ENCODE measurements around the gene ALDH1A2.
"Not testable (repeated sequence)": the region's sequence is repeated elsewhere in the genome, so short reads cannot be mapped to it uniquely, and the experiment has no call there.

Gene ALDH1A2

GRCh38 chr15:58046467-58046866 is 19.0 kb downstream of the ALDH1A2 start:
- DNase-seq (ENCODE audit: insufficient read length, low spot score) = no peak
- no peak for FAIRE-seq
- TF ChIP-seq PAX5 (IDR thresholded peaks at IDR 0.05; ENCODE audit: insufficient read depth, low read length, severe bottlenecking) (no peak), TAF1 (IDR thresholded peaks at IDR 0.05; ENCODE audit: low read depth, low read length) (no peak), POLR2A (IDR thresholded peaks at IDR 0.05; ENCODE audit: low read depth, low read length) (no peak), POLR2AphosphoS5 (IDR thresholded peaks at IDR 0.05; ENCODE audit: low read depth, low read length) (no peak), SPI1 (IDR thresholded peaks at IDR 0.05; ENCODE audit: low read depth, low read length) (no peak), POU2F2 (IDR thresholded peaks at IDR 0.05; ENCODE audit: low read depth, low read length) (no peak)

DNA sequence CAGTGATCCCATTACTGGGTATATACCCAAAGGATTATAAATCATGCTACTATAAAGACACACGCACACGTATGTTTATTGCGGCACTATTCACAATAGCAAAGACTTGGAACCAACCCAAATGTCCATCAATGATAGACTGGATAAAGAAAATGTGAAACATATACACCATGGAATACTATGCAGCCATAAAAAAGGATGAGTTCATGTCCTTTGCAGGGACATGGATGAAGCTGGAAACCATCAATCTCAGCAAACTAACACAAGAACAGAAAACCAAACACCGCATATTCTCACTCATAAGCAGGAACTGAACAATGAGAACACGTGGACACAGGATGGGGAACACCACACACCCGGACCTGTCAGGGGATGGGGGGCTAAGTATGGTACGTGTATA is 20.1 kb downstream of the ALDH1A2 start:
- not testable (repeated sequence) for FAIRE-seq; DNase-seq (ENCODE audit: insufficient read length, low spot score)

- no peak for TF ChIP-seq POLR2A (IDR thresholded peaks at IDR 0.05; ENCODE audit: low read depth, low read length)
- no peak for TF ChIP-seq PAX5 (IDR thresholded peaks at IDR 0.05; ENCODE audit: insufficient read depth, low read length, severe bottlenecking)
- no peak for TF ChIP-seq TAF1 (IDR thresholded peaks at IDR 0.05; ENCODE audit: low read depth, low read length)
- TF ChIP-seq SPI1 (IDR thresholded peaks at IDR 0.05; ENCODE audit: low read depth, low read length) = no peak
- TF ChIP-seq POLR2AphosphoS5 (IDR thresholded peaks at IDR 0.05; ENCODE audit: low read depth, low read length) = no peak
- TF ChIP-seq POU2F2 (IDR thresholded peaks at IDR 0.05; ENCODE audit: low read depth, low read length) = no peak
- no peak for DNase-seq (ENCODE audit: insufficient read length, low spot score)
- no peak for FAIRE-seq
Observed at GRCh38 chr15:58044551-58044950, 21.0 kb downstream of the ALDH1A2 start.

- TF ChIP-seq SPI1 (IDR thresholded peaks at IDR 0.05; ENCODE audit: low read depth, low read length) = no peak
- TF ChIP-seq POLR2AphosphoS5 (IDR thresholded peaks at IDR 0.05; ENCODE audit: low read depth, low read length) = no peak
- no peak for TF ChIP-seq PAX5 (IDR thresholded peaks at IDR 0.05; ENCODE audit: insufficient read depth, low read length, severe bottlenecking)
- TF ChIP-seq POLR2A (IDR thresholded peaks at IDR 0.05; ENCODE audit: low read depth, low read length) = no peak
- no peak for TF ChIP-seq POU2F2 (IDR thresholded peaks at IDR 0.05; ENCODE audit: low read depth, low read length)
- no peak for TF ChIP-seq TAF1 (IDR thresholded peaks at IDR 0.05; ENCODE audit: low read depth, low read length)
- FAIRE-seq = no peak
Observed at GRCh38 chr15:58043192-58043903, 22.2 kb downstream of the ALDH1A2 start.

GRCh38 chr15:58042006-58042405 is 23.5 kb downstream of the ALDH1A2 start:
- no peak for FAIRE-seq
- DNase-seq (ENCODE audit: insufficient read length, low spot score) = no peak
- no peak for TF ChIP-seq SPI1 (IDR thresholded peaks at IDR 0.05; ENCODE audit: low read depth, low read length)
- TF ChIP-seq POLR2A (IDR thresholded peaks at IDR 0.05; ENCODE audit: low read depth, low read length) = no peak
- no peak for TF ChIP-seq PAX5 (IDR thresholded peaks at IDR 0.05; ENCODE audit: insufficient read depth, low read length, severe bottlenecking)
- TF ChIP-seq POU2F2 (IDR thresholded peaks at IDR 0.05; ENCODE audit: low read depth, low read length) = no peak
- TF ChIP-seq POLR2AphosphoS5 (IDR thresholded peaks at IDR 0.05; ENCODE audit: low read depth, low read length) = no peak
- no peak for TF ChIP-seq TAF1 (IDR thresholded peaks at IDR 0.05; ENCODE audit: low read depth, low read length)

More at GRCh38 chr15:58043192-58043903, 22.2 kb downstream of the ALDH1A2 start:
- DNase-seq (ENCODE audit: insufficient read length, low spot score) = no peak

DNA sequence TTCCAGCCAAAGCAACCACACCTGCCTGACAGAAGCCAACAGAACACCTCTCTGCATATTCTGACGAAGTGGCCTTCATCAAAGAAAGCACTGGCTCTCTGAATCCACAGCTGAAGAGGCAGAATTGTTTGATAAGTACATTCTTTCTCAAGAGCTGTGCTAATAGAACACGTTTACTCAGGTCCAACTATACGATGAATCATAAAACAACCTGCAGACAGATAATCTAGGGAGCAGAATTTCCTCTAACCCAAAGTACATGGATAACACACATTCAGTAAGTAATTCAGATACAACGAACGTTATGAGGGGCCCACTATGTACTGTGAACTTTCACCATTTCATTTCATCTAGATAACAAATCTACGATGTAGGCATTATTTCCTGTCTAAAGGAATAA is 25.4 kb downstream of the ALDH1A2 start:
- DNase-seq (ENCODE audit: insufficient read length, low spot score) (no peak), FAIRE-seq (no peak)
- TF ChIP-seq POU2F2 (IDR thresholded peaks at IDR 0.05; ENCODE audit: low read depth, low read length) (no peak), POLR2A (IDR thresholded peaks at IDR 0.05; ENCODE audit: low read depth, low read length) (no peak), PAX5 (IDR thresholded peaks at IDR 0.05; ENCODE audit: insufficient read depth, low read length, severe bottlenecking) (no peak), SPI1 (IDR thresholded peaks at IDR 0.05; ENCODE audit: low read depth, low read length) (no peak), POLR2AphosphoS5 (IDR thresholded peaks at IDR 0.05; ENCODE audit: low read depth, low read length) (no peak), TAF1 (IDR thresholded peaks at IDR 0.05; ENCODE audit: low read depth, low read length) (no peak)

DNA sequence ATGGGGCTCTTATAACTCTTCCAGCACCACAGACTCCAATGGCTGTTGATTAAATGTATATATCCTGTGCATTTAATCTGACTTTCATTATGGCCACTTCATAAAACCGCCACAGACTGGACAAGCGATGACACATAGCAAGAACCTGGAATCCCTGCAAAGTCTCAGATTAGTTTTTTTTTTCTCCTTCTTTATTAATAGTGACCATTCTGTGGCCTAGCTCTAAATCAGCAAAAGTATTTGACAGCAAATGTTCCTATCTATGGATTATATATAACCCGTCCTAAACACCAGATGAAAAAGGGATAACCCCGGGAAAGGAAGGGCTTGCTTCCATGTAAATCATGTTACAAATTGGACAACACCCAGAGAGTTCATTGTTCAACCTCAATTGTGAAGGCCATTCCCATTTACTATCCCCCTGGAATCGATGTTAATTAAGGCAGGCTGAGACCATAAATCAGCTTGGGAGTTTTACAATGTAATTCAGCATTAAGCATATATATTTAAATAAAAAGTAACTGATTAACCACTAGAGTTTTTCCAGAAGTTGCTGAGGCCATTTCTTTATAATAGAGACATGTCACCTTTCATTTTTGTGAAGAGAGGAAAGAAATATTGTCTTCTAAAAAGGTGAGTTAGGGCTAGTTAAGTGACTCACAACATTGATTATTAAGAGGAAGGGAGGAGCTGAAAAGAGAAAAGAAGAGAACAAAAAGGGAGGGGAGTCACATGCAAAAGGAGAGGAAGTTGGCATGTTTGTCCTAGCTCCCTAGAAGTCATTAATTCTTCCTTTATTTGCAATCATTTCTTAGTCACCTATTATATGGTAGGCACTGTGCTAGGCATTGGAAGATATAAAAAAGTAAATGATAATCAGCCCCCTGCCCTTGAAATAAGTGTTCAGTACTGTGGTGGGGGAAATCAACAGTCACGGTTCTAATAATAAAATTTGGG is 26.2 kb downstream of the ALDH1A2 start:
- FAIRE-seq (no peak), DNase-seq (ENCODE audit: insufficient read length, low spot score) (no peak)
- TF ChIP-seq PAX5 (IDR thresholded peaks at IDR 0.05; ENCODE audit: insufficient read depth, low read length, severe bottlenecking) (no peak), TAF1 (IDR thresholded peaks at IDR 0.05; ENCODE audit: low read depth, low read length) (no peak), POU2F2 (IDR thresholded peaks at IDR 0.05; ENCODE audit: low read depth, low read length) (no peak), SPI1 (IDR thresholded peaks at IDR 0.05; ENCODE audit: low read depth, low read length) (no peak), POLR2A (IDR thresholded peaks at IDR 0.05; ENCODE audit: low read depth, low read length) (no peak), POLR2AphosphoS5 (IDR thresholded peaks at IDR 0.05; ENCODE audit: low read depth, low read length) (no peak)

GRCh38 chr15:58038426-58039078 is 27.0 kb downstream of the ALDH1A2 start:
- no peak for TF ChIP-seq SPI1 (IDR thresholded peaks at IDR 0.05; ENCODE audit: low read depth, low read length)
- no peak for TF ChIP-seq TAF1 (IDR thresholded peaks at IDR 0.05; ENCODE audit: low read depth, low read length)
- no peak for TF ChIP-seq POU2F2 (IDR thresholded peaks at IDR 0.05; ENCODE audit: low read depth, low read length)
- no peak for TF ChIP-seq POLR2A (IDR thresholded peaks at IDR 0.05; ENCODE audit: low read depth, low read length)
- no peak for TF ChIP-seq POLR2AphosphoS5 (IDR thresholded peaks at IDR 0.05; ENCODE audit: low read depth, low read length)
- TF ChIP-seq PAX5 (IDR thresholded peaks at IDR 0.05; ENCODE audit: insufficient read depth, low read length, severe bottlenecking) = no peak
- no peak for DNase-seq (ENCODE audit: insufficient read length, low spot score)

DNA sequence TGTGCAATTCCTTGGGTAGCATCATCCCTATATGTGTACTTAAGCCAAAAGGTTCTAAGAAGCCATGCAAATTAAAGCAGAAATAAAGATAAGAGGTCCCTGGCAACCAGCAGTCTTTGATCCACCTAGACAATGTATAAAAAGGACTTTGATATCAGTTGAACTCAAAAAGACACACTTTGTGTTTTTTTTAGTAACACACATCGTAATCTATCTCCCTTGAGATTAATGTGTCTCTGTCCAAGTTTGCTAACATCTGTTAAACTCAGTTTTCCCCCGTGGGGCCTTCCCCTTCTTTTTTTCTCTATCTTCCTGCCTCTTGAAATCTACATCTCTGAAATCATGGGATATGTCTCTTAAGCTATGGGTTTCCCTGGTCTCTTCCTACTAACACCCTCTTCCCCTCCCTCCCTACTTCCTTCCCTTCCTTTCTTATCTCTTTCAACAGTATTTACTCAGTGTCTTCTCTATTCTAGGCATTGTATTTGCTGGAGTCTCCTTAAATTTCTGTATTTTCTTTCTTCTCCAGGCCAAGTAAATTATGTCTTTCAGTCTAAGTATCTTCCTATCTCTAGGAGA is 27.7 kb downstream of the ALDH1A2 start:
- DNase-seq (ENCODE audit: insufficient read length, low spot score) = no peak

More at GRCh38 chr15:58038426-58039078, 27.0 kb downstream of the ALDH1A2 start:
- no peak for FAIRE-seq

More for the DNA sequence above, 27.7 kb downstream of the ALDH1A2 start:
- FAIRE-seq = no peak
- TF ChIP-seq POLR2A (IDR thresholded peaks at IDR 0.05; ENCODE audit: low read depth, low read length) = no peak
- TF ChIP-seq SPI1 (IDR thresholded peaks at IDR 0.05; ENCODE audit: low read depth, low read length) = no peak
- no peak for TF ChIP-seq PAX5 (IDR thresholded peaks at IDR 0.05; ENCODE audit: insufficient read depth, low read length, severe bottlenecking)
- no peak for TF ChIP-seq POLR2AphosphoS5 (IDR thresholded peaks at IDR 0.05; ENCODE audit: low read depth, low read length)
- TF ChIP-seq TAF1 (IDR thresholded peaks at IDR 0.05; ENCODE audit: low read depth, low read length) = no peak
- no peak for TF ChIP-seq POU2F2 (IDR thresholded peaks at IDR 0.05; ENCODE audit: low read depth, low read length)

Measured in GM12891 (cell line).